Stimulated activated memory B cell treated with anti-CD40 and anti-IgM and Interleukin-4, amounts not matched to agents 10 μg/mL and 1 μg/mL and 100 μg/mL, for 72 hours (primary cell): Measurements from ENCODE around the gene DHX8.
"Not testable (repeated sequence)": the region's sequence is repeated elsewhere in the genome, so short reads cannot be mapped to it uniquely, and the experiment has no call there.

ENCODE experiments used
- ATAC-seq: fragments of 150-1000 bp; cut with Tn5 transposase; 2 replicates; pipeline ENCODE4 v1.10.0; 2021
- H3K27ac Mint-ChIP-seq: one replicate; pipeline ENCODE4 v1.8.0; 2022; ENCODE audit warnings: mild to moderate bottlenecking, mixed read lengths
- H3K27me3 Mint-ChIP-seq: one replicate; pipeline ENCODE4 v1.8.0; 2022; ENCODE audit warnings: mixed read lengths
- H3K36me3 Mint-ChIP-seq: one replicate; pipeline ENCODE4 v1.8.0; 2022; ENCODE audit warnings: mixed read lengths
- H3K4me1 Mint-ChIP-seq: one replicate; pipeline ENCODE4 v1.8.0; 2022; ENCODE audit warnings: mixed read lengths
- H3K4me3 Mint-ChIP-seq: one replicate; pipeline ENCODE4 v1.8.0; 2022; ENCODE audit warnings: mild to moderate bottlenecking, moderate library complexity, mixed read lengths
- H3K9me3 Mint-ChIP-seq: one replicate; pipeline ENCODE4 v1.8.0; 2022; ENCODE audit warnings: mixed read lengths

Gene DHX8

GRCh38 chr17:43483674-43484551 is at the start of gene DHX8:
Gene DHX8, plus strand, starts transcription at chr17:43483975. Its CDS starts 63 bp downstream, at chr17:43484038.
- ATAC-seq, result peak; percentile 99
- peaks cover 5% of the 10 kb centered on the region for H3K36me3 Mint-ChIP-seq
- no peaks in the 10 kb centered on the region for H3K27me3 Mint-ChIP-seq
- peak within 1 kb of the TSS; percentile 92 for H3K27ac Mint-ChIP-seq
- peaks cover 25% of the 10 kb centered on the region for H3K4me1 Mint-ChIP-seq
- peak within 1 kb of the TSS; percentile 97 for H3K4me3 Mint-ChIP-seq
- H3K9me3 Mint-ChIP-seq, result no peaks in the 10 kb centered on the region

DNA sequence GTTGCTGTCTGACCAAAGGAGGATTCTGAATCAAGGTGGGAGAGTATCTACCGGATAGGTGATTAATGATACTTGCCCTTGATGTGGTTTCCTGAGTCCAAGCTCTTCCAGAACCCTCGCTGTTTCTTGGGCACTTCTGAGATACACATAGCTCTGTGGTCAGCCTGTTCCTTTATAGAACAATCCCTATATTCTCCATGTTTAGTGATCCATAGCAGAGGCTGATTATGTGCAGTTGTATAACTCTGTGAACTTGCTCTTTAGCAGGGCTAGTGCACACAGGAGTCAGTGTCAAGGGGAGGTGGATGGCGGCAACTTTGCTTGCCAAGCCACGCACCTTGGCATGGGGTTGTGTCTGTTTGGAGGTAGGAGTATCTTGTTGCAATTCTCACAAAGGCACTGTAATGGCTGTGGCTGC is 48.9 kb upstream of the DHX8 start:
- Mint-ChIP-seq H3K27ac (no peak overlapping the region), H3K27me3 (peaks cover 32% of the 10 kb centered on the region), H3K36me3 (no peaks in the 10 kb centered on the region), H3K4me1 (peaks cover 8% of the 10 kb centered on the region), H3K9me3 (no peaks in the 10 kb centered on the region), H3K4me3 (no peak overlapping the region)
- ATAC-seq, result no peak

GRCh38 chr17:43437756-43438155 is 46.0 kb upstream of the DHX8 start:
- no peak overlapping the region for H3K27ac Mint-ChIP-seq

DNA sequence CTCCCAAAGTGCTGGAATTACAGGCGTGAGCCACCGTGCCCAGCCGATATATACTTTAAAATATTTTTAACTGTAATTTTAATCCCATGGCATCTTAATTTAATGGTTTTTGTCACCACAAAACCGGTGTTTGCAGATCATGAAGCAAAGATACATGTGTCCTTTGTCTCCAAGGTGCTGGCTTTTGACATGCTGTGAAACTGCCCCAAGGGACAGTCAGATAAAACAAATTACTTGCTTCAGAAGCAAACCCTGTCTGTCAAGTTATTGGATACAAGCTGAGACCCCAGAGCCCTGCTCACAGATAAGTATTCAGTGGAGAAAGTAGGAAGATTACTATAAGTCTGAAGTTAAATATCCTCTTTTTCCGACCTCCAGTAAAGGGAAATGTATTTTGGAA is 45.1 kb upstream of the DHX8 start:
- H3K36me3 Mint-ChIP-seq, result no peaks in the 10 kb centered on the region

More at GRCh38 chr17:43437756-43438155, 46.0 kb upstream of the DHX8 start:
- Mint-ChIP-seq H3K4me3 (no peak overlapping the region), H3K27me3 (peaks cover 32% of the 10 kb centered on the region), H3K4me1 (no peaks in the 10 kb centered on the region), H3K36me3 (no peaks in the 10 kb centered on the region), H3K9me3 (no peaks in the 10 kb centered on the region)
- ATAC-seq, result no peak

GRCh38 chr17:43439041-43439440 is 44.7 kb upstream of the DHX8 start:
- Mint-ChIP-seq H3K36me3 (no peaks in the 10 kb centered on the region), H3K27me3 (peaks cover 32% of the 10 kb centered on the region), H3K27ac (no peak overlapping the region), H3K4me1 (no peaks in the 10 kb centered on the region), H3K4me3 (no peak overlapping the region), H3K9me3 (no peaks in the 10 kb centered on the region)
- ATAC-seq, result no peak

More for the DNA sequence above, 45.1 kb upstream of the DHX8 start:
- Mint-ChIP-seq H3K27ac (no peak overlapping the region), H3K4me1 (no peaks in the 10 kb centered on the region), H3K27me3 (peaks cover 32% of the 10 kb centered on the region), H3K4me3 (no peak overlapping the region), H3K9me3 (no peaks in the 10 kb centered on the region)
- ATAC-seq, result no peak

- ATAC-seq, result no peak
- no peak overlapping the region for H3K27ac Mint-ChIP-seq
- no peaks in the 10 kb centered on the region for H3K9me3 Mint-ChIP-seq
- no peak overlapping the region for H3K4me3 Mint-ChIP-seq
- H3K27me3 Mint-ChIP-seq, result peaks cover 17% of the 10 kb centered on the region
- H3K4me1 Mint-ChIP-seq, result no peaks in the 10 kb centered on the region
- no peaks in the 10 kb centered on the region for H3K36me3 Mint-ChIP-seq
Measured at GRCh38 chr17:43442711-43443110, 41.1 kb upstream of the DHX8 start.

DNA sequence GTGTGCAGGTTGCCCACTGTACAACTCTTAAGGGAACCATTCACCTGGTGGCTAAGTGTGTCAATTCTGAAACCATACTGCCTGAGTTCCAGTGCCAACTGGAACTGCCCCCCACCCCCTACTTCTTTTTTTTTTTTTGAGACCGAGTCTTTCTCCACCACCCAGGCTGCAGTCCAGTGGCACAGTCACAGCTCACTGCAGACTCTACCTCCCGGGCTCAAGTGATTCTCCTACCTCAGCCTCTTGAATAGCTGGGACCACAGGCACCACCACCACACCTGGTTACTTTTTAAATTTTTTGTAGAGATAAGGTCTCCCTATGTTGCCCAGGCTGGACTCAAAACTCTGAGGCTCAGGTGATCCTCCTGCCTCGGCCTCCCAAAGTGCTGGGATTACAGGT is 40.4 kb upstream of the DHX8 start:
- Mint-ChIP-seq H3K27me3 (peaks cover 17% of the 10 kb centered on the region), H3K4me3 (no peak overlapping the region), H3K36me3 (no peaks in the 10 kb centered on the region), H3K4me1 (no peaks in the 10 kb centered on the region), H3K9me3 (no peaks in the 10 kb centered on the region), H3K27ac (no peak overlapping the region)
- no peak for ATAC-seq

- ATAC-seq, result no peak
- no peak overlapping the region for H3K27ac Mint-ChIP-seq
- no peak overlapping the region for H3K4me3 Mint-ChIP-seq
- peaks cover 17% of the 10 kb centered on the region for H3K27me3 Mint-ChIP-seq
- no peaks in the 10 kb centered on the region for H3K9me3 Mint-ChIP-seq
- H3K4me1 Mint-ChIP-seq, result no peaks in the 10 kb centered on the region
- no peaks in the 10 kb centered on the region for H3K36me3 Mint-ChIP-seq
Measured at GRCh38 chr17:43444223-43445008, 39.4 kb upstream of the DHX8 start.

DNA sequence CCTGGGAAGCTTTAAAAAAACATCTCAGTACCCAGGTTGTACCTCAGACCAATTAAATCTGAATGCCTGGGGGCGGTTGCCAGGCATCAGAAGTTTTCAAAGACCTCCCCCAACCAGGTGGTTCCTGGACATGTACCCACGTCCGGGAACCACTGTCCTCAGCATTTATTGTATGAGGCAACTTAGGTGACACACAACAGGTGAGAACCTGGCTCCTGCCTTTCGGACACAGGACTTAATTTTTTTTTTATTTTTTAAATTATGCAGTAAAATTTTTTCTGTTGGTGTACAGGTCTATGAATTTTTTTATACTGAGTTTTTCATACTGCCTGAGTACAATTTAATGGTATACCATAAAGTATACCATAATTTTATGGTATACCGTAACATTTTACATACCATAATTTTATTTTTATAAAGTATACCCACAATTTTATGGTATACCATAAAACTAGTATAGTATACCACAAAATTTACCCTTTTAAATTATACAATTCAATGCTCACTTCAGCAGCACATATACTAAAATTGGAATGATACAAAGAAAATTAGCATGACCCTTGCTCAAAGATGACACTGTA is 38.7 kb upstream of the DHX8 start:
- Mint-ChIP-seq H3K4me3 (no peak overlapping the region), H3K27ac (no peak overlapping the region), H3K9me3 (no peaks in the 10 kb centered on the region), H3K36me3 (no peaks in the 10 kb centered on the region), H3K27me3 (peaks cover 17% of the 10 kb centered on the region), H3K4me1 (no peaks in the 10 kb centered on the region)
- ATAC-seq, result no peak

DNA sequence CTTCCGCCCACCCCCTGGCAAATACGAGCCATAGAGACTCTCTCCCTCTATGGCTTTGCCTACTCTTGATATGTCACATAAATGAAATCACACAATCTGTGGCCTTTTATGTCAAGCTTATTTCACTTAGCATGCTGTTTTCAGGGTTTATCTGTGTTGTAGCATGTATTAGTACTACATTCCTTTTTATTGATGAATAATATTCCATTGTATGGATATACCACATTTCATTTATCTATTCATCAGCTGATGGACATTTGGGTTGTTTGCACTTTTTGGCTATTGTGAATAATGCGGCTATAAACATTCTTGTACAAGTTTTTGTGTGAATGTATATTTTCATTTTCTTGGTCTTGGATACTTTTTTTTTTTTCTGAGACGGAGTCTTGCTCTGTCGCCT is 37.0 kb upstream of the DHX8 start:
- H3K27ac Mint-ChIP-seq, result no peak overlapping the region
- ATAC-seq, result no peak
- H3K4me1 Mint-ChIP-seq, result no peaks in the 10 kb centered on the region
- H3K9me3 Mint-ChIP-seq, result no peaks in the 10 kb centered on the region
- H3K27me3 Mint-ChIP-seq, result peaks cover 17% of the 10 kb centered on the region
- H3K4me3 Mint-ChIP-seq, result no peak overlapping the region
- no peaks in the 10 kb centered on the region for H3K36me3 Mint-ChIP-seq

- H3K4me3 Mint-ChIP-seq, result no peak overlapping the region
- no peaks in the 10 kb centered on the region for H3K4me1 Mint-ChIP-seq
- peaks cover 10% of the 10 kb centered on the region for H3K27me3 Mint-ChIP-seq
- H3K27ac Mint-ChIP-seq, result no peak overlapping the region
- no peaks in the 10 kb centered on the region for H3K36me3 Mint-ChIP-seq
- no peak for ATAC-seq
- no peaks in the 10 kb centered on the region for H3K9me3 Mint-ChIP-seq
Measured at GRCh38 chr17:43448720-43449469, 34.9 kb upstream of the DHX8 start.

DNA sequence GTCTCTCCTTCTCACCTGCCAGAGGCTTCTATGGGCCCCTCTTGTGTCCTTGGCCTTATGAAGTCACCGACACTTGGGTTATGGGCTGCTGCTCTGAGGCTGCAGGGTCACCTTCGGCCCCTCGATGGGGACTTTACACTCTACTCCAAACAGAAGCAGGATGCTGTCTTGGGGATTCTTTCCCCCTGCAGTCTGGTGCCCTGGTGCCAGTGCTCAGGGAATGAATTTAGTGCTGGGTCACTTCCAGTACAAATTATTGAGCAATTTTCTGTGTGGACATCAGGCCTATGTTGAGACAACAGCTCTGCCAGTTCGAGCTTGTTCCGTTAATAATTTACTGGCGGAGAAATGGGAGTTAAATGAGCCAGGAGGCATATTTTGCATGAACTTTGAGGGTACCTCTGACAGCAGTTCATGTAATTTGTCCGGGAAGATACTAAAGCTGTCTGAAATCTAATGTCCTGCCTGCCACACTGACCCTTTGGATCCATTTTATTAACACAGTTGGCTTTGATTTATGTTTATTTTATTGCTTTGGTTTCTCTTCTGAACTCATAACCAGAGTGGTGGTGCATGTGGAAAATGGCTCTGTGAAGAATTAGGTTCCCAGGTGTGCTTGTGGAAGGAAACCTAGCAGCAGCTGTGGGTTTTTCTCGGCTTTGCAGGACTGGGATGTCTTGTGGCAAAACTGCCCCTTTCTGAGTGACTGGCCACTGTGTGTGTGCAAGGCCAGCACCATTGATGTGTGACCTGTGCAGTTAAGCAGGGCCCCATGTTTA is 34.1 kb upstream of the DHX8 start:
- Mint-ChIP-seq H3K4me1 (no peaks in the 10 kb centered on the region), H3K27ac (no peak overlapping the region), H3K9me3 (no peaks in the 10 kb centered on the region), H3K36me3 (no peaks in the 10 kb centered on the region), H3K4me3 (no peak overlapping the region), H3K27me3 (peaks cover 5% of the 10 kb centered on the region)
- no peak for ATAC-seq

DNA sequence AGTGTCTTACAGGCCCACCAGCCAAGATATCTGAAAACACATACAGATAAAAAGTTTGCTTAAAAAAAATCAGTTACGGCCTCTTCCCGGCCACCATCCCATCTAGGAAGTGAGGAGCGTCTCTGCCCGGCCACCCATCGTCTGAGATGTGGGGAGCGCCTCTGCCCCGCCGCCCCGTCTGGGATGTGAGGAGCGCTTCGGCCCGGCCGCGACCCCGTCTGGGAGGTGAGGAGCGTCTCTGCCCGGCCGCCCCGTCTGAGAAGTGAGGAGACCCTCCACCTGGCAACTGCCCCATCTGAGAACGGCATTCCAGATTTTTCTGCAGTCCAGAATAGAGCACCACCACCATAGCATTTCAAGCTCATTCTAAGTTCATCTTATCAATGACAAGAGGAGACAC is 33.0 kb upstream of the DHX8 start:
- not testable (repeated sequence) for H3K36me3 Mint-ChIP-seq, H3K4me3 Mint-ChIP-seq, ATAC-seq, H3K27ac Mint-ChIP-seq, H3K9me3 Mint-ChIP-seq, H3K4me1 Mint-ChIP-seq
- H3K27me3 Mint-ChIP-seq, result peaks cover 14% of the 10 kb centered on the region

GRCh38 chr17:43451741-43452140 is 32.0 kb upstream of the DHX8 start:
- not testable (repeated sequence) for H3K36me3 Mint-ChIP-seq, H3K4me3 Mint-ChIP-seq, H3K27ac Mint-ChIP-seq, H3K9me3 Mint-ChIP-seq, ATAC-seq, H3K4me1 Mint-ChIP-seq
- H3K27me3 Mint-ChIP-seq, result peaks cover 23% of the 10 kb centered on the region
